ENCODE data around the gene PLCH1.
"Not testable (repeated sequence)": the region's sequence is repeated elsewhere in the genome, so short reads cannot be mapped to it uniquely, and the experiment has no call there.

GRCh38 chr3:155622647-155623046 is 122.2 kb downstream of the PLCH1 start:
- TF ChIP-seq GTF3C2 (IDR thresholded peaks at IDR 0.05; ENCODE audit: borderline replicate concordance, extremely low read depth, insufficient read length); ZBTB43 (CRISPR knock-in tag; IDR thresholded peaks at IDR 0.05); SOX6 (IDR thresholded peaks at IDR 0.05); YBX1 (IDR thresholded peaks at IDR 0.05); SP2 (IDR thresholded peaks at IDR 0.05; ENCODE audit: extremely low read depth, low read depth, low read length, poor library complexity, severe bottlenecking); CSDE1 (IDR thresholded peaks at IDR 0.05); ZNF436 (CRISPR knock-in tag; IDR thresholded peaks at IDR 0.05); PKNOX1 (IDR thresholded peaks at IDR 0.05); TAF1 (IDR thresholded peaks at IDR 0.05; ENCODE audit: control insufficient read depth, extremely low read depth, insufficient read depth, low read length, severe bottlenecking); TFAP4 (CRISPR knock-in tag; IDR thresholded peaks at IDR 0.05; ENCODE audit: borderline replicate concordance); EGR1 (conservative IDR thresholded peaks at IDR 0.05); EP300 (IDR thresholded peaks at IDR 0.05; ENCODE audit: low read length): not testable (repeated sequence)
- TF ChIP-seq, protein P1, sequence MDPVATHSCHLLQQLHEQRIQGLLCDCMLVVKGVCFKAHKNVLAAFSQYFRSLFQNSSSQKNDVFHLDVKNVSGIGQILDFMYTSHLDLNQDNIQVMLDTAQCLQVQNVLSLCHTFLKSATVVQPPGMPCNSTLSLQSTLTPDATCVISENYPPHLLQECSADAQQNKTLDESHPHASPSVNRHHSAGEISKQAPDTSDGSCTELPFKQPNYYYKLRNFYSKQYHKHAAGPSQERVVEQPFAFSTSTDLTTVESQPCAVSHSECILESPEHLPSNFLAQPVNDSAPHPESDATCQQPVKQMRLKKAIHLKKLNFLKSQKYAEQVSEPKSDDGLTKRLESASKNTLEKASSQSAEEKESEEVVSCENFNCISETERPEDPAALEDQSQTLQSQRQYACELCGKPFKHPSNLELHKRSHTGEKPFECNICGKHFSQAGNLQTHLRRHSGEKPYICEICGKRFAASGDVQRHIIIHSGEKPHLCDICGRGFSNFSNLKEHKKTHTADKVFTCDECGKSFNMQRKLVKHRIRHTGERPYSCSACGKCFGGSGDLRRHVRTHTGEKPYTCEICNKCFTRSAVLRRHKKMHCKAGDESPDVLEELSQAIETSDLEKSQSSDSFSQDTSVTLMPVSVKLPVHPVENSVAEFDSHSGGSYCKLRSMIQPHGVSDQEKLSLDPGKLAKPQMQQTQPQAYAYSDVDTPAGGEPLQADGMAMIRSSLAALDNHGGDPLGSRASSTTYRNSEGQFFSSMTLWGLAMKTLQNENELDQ (CRISPR knock-in tag; IDR thresholded peaks at IDR 0.05; ENCODE audit: borderline replicate concordance): not testable (repeated sequence)

All from K562 (cell line).